NCI-H1694 (cell line): ENCODE measurements around the gene SIRT6.
"Not testable (repeated sequence)": the region's sequence is repeated elsewhere in the genome, so short reads cannot be mapped to it uniquely, and the experiment has no call there.

Experiments used
- DNase-seq: peaks from one replicate; lab custom pipeline; 2025; lab: John Stamatoyannopoulos, UW

The SIRT6 gene

DNA sequence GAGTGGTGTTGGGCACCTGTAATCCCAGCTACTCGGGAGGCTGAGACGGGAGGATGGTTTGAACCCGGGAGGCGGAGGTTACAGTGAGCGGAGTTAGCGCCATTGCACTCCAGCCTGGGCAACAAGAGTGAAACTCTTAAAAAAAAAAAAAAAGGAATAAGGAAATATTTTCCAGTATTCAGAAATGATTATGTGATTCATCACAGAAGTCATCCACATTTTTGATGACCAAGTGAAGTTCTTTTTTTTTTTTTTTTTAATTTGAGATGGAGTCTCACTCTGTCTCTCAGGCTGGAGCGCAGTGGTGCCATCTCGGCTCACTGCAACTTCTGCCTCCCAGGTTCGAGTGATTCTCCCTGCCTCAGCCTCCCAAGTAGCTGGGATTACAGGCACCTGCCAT is 47.0 kb downstream of the SIRT6 start:
- DNase-seq = not testable (repeated sequence)

DNA sequence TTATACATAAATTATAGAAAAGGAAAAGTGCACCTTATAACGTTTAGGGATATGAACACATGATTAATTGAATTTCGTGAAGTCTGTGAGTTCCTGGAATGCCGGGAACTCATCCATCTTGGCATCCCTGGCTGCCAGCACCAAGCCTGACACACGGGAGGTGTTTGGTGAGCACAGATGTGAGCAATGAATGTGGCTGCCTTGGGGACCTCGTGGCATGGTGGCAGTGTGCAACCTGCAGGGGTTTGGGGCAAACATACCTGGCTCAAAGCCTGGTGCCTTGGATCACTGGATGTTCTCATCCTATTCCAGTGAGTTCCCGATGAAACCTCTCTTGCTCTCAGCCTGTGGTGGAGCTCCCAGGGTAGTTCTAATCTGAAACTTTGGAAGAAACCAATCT is 48.0 kb downstream of the SIRT6 start:
- DNase-seq = no peak

DNA sequence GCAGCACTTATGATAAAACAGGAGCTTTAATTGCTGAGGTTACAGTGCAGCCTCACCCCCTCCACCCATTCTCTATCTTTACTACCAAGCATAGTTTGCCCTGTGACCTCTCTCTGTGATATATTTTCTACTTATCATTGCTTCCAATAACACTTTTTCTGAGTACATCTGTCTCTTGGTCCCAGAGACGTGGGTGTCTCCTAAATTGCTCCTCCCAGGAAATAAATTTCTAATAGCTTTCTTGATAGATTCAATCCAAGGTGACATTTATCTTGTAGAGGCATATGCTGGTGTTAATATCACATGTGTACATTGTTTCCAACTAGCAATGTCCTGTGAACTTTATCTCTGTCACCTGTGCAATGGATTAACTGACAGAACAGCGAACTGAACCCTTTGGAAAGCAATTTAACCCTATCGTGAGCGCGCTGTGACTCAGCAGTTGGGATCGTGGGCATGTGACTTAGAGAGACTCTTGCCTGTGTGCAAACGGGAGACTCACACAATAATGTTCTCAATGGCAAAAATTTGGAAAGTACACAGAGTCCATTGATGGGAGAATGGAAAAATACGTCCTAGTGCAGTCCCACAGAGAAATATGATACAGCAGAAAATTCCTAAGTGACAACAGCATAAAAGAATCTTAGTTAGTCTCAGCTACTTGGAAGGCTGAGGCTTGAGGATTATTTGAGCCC is 51.5 kb downstream of the SIRT6 start:
- DNase-seq = no peak

DNA sequence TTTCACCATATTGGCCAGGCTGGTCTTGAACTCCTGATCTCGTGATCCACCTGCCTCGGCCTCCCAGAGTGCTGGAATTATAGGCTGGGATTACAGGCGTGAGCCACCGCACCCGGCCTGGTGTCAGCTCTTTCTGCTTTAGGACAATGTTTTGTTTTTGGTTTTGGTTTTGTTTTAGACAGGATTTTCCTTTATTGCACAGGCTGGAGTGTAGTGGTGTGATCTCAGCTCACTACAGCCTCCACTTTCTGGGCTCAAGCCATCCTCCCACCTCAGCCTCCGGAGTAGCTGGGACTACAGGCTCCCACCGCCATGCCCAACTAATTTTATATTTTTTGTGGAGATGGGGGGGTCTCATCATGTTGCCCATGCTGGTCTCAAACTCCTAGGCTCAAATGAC is 53.3 kb downstream of the SIRT6 start:
- not testable (repeated sequence) for DNase-seq

DNA sequence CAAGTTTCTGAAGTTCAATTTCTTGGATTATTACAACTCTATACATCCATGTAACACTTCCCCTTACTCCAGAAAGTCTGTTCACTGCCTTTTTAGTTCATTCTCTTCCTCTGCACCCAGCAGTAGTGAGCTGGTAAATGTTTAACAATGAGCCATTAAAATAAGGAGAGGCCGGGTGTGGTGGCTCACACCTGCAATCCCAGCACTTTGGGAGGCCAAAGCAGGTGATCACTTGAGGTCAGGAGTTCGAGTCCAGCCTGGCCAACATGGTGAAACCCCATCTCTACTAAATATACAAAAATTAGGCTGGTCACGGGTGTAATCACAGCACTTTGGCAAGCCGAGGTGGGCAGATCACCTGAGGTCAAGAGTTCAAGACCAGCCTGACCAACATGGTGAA is 55.0 kb downstream of the SIRT6 start:
- not testable (repeated sequence) for DNase-seq

DNA sequence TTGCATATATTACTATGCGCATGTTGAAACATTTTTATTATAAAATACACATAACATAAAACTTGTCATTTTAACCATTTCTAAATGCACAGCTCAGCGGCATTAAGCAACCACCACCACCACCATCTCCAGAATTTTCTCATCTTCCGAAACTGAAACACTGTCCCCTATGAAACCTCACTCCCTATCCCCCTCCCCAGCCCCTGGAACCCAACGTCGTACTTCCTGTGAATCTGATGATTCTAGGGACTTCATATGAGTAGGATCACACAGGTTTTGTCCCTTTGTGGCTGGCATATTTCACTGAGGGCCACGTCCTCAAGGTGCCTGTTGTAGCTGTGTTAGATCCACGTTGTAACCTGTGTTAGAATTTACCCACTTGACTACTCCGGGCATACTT is 57.7 kb downstream of the SIRT6 start:
- DNase-seq = no peak
